Suppressor macrophage treated with lipopolysaccharide for 1 hour (primary cell): ENCODE measurements around the gene LCP1.
A peak's percentile ranks its signal among the peaks of the same experiment; 100 is the strongest.
"Not testable (repeated sequence)": the region's sequence is repeated elsewhere in the genome, so short reads cannot be mapped to it uniquely, and the experiment has no call there.

ENCODE experiments used
- DNase-seq, 3 donors: peaks; one replicate each; pipeline ENCODE4 v3.0.0-alpha.2; 2020 to 2022

Gene LCP1

GRCh38 chr13:46182491-46182877 is 507 bp upstream of the LCP1 start:
- DNase-seq, result no peak

- no peak for DNase-seq
Measured at GRCh38 chr13:46181377-46181839, 569 bp downstream of the LCP1 start.

- DNase-seq, result no peak
Measured at GRCh38 chr13:46179969-46180763, 1.8 kb downstream of the LCP1 start.

- DNase-seq, result peak; percentile 56 to 74 (median 64)
Measured at GRCh38 chr13:46179491-46179908, 2.5 kb downstream of the LCP1 start.

- DNase-seq, result no peak
Measured at GRCh38 chr13:46178821-46179220, 3.2 kb downstream of the LCP1 start.

GRCh38 chr13:46178143-46178542 is 3.8 kb downstream of the LCP1 start:
- DNase-seq, result peak; percentile 72 to 77 (median 76)

DNA sequence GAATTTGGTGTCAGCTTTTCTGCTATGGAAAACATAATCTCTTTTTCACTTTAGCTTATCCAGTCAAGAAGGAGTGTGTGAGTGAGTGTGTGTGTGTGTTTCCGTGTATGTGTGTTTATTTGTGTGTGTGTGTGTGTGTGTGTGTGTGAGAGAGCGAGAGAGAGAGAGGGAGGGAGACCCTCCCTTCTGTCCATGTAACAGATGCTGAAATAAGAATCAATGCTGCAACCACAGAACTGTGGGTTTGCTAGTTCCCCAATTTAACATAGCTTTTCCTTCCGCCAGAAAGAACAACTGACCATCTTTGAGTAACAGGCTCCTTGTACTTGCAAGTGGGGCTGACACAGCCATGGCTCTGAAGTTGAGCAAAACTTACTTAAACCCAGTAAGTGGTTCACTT is 5.2 kb downstream of the LCP1 start:
- peak; percentile 74 to 89 (median 85) for DNase-seq

DNA sequence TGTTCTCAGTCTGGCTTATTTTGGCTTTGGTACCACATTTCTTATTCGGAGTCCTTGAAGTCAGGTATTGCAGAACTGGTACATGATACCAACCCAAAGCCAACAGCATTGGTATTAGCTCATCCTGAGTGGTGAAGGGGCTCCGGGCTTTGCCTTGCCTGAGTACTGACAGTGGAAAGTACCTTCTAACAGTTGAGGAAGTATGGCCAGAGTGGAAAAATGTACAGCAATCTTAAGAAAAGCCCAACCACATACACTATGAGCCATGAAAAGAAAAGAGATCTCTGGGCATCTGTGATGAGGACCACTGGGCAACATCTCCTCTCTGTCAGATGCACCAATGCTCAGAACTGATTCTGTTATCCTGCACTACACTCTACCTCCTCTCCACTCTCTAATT is 8.3 kb downstream of the LCP1 start:
- DNase-seq, result peak; percentile 87 to 95 (median 91)

- DNase-seq, result peak; percentile 85 to 95 (median 92)
Measured at GRCh38 chr13:46172531-46172991, 9.4 kb downstream of the LCP1 start.

GRCh38 chr13:46171739-46172138 is 10.2 kb downstream of the LCP1 start:
- no peak for DNase-seq

GRCh38 chr13:46171217-46171616 is 10.8 kb downstream of the LCP1 start:
- peak; percentile 72 to 90 (median 85) for DNase-seq

DNA sequence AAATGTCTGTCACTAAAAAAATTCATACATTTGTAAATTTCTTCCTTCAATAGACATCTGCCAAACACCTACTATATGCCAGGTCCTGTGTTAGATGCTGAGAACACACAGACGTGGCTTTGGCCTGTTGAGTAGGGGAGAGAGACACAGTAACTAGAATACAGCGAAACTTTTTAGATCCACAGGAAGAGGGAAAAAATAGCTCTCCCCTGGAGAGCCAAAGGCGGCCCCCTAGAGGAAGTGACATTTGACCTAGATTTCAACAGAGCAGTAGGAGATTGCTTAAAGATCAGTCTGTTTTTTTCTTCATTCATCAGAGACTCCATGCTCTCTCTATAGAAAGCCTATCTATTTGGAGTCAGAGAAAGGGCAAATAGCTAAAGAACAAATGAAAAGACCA is 11.3 kb downstream of the LCP1 start:
- DNase-seq, result peak in 2 of 3 donors; percentile 47 to 50

DNA sequence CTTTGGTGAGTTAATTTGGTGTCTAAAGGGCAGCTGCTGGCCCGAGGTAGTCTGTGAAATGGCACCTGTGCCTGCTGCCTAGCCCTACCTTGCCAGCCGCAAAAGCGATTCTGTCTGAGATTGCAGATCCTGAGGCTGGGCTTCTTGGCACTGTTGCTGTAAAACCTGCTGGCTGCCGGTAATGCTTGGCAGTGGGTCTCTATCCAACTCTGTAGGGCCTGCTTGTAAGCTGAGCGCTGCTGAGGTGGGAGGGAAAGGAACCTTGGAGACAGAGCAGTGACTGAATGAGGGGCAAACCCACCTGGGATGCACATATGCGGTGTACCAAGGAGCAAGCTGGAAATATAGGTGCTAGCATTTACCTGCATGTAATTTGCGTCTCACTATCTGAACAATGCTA is 11.7 kb downstream of the LCP1 start:
- DNase-seq, result no peak

GRCh38 chr13:46169758-46170157 is 12.2 kb downstream of the LCP1 start:
- no peak for DNase-seq

GRCh38 chr13:46168783-46169182 is 13.2 kb downstream of the LCP1 start:
- DNase-seq, result peak; percentile 52 to 75 (median 75)

DNA sequence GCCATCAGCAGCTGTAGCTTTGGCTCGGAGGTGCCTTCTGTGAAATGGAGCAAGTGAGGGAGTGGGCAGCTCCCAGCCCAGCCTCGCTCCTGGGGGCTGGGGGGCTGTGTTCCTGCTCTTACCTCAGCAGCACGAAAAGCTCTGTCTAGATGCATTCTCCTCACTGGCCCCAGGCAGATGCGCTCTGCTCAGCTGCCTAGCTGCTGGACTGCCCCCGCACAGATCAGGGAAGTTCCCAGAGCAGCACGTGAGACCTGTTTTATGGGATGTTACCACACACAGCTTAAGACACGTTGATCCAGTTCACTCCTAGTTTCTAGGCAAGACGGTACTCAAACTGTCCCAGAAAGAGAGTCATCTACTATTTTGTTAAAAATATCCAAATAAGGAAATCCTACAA is 13.6 kb downstream of the LCP1 start:
- DNase-seq, result peak; percentile 93 to 96 (median 93)

- DNase-seq, result no peak
Measured at GRCh38 chr13:46166947-46167610, 14.9 kb downstream of the LCP1 start.

DNA sequence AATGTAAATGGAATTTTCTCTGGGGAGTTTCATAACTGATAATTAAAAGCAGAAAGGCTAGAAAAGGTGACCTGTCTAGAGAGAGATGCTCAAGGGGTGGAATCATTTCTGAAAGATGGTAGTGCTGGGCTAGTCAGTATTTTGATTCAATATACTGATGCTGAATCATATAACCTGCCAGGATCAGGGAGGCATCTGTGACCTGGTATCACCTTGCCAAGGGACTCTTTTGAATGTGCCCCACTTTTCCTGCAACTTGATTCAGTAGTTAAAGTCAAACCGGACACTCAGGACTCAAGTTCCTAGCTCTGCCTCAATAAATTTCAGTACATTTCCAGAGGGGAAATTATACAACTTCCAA is 15.8 kb downstream of the LCP1 start:
- DNase-seq, result no peak

DNA sequence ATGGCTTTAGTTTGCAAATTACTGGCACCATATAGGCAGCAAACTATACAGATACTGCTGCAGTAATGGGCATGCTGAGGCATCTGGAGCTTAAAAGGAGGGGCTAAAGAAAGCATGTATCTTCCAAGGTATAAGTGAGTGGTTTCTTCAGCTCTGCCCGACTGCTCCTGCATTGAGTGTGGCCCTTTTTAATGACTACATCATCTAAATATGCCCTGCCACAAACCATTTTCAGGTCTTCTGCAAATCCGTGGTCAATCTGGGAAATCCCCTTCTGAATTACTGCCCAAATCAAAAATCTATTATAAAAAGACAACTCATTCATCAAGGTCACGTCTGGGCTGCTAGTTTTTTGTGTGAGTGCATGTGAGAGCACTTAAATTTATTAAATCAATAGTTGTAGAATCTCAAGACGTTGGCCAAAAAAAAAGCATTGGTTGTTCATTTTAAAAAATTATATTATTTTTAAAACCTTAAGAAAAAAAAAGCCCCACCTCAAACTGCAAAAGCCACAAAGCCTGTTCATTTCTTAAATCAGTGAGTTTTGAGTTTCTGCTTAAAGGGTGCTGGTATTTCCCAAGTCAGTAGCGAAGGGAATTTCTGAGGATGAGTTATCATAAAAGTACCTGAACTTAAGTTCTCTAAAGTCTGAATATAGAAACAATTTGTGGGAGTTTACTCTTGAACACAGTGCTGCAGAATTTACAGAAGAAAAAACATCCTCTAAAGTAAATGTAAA is 16.3 kb downstream of the LCP1 start:
- peak; percentile 77 to 95 (median 92) for DNase-seq

DNA sequence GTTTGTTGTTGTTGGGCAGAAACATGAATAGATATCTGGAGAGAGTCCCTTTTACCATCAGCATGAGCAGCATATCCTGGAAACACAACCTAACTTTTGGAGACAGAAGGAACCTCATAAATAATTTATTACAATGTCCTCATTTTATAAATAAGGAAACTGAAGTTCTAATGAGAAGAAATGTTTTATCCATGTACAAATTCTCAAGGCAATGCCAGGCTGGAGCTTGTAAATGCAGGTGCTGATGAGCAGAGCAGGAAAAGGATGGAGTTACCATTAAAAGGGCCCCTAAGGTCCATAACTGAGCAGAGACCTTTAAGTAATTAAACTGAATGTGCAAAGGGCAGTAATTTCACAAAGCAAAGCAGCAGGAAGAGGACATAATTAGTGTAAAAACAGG is 17.3 kb downstream of the LCP1 start:
- DNase-seq, result no peak

- not testable (repeated sequence) for DNase-seq
Measured at GRCh38 chr13:46162741-46163140, 19.2 kb downstream of the LCP1 start.

- peak; percentile 71 to 83 (median 81) for DNase-seq
Measured at GRCh38 chr13:46160471-46161066, 21.4 kb downstream of the LCP1 start.

DNA sequence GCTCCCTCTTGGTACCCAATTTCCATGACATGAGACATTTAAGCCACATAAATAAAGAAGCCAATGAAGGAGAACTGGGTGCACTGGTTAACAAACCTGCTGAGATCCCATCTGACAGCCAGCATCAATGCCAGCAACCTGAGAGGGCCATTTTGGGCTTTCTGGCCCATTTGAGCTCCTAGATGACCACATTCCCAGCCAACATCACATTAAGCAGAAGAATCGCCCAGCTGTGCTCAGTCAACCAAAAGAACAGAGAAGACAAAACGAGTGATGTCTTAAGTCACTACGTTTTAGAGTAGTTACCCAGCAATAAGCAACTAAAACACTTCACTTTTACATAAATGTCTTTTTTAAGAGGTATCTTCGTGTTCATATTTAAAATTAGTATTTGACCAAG is 21.9 kb downstream of the LCP1 start:
- DNase-seq, result no peak
